8988T (cell line): ENCODE measurements around the gene BRSK2.
"Not testable (repeated sequence)": the region's sequence is repeated elsewhere in the genome, so short reads cannot be mapped to it uniquely, and the experiment has no call there.

Source experiments
- DNase-seq: peaks from one replicate; pipeline ENCODE4 v3.0.0; 2011

BRSK2 gene

DNA sequence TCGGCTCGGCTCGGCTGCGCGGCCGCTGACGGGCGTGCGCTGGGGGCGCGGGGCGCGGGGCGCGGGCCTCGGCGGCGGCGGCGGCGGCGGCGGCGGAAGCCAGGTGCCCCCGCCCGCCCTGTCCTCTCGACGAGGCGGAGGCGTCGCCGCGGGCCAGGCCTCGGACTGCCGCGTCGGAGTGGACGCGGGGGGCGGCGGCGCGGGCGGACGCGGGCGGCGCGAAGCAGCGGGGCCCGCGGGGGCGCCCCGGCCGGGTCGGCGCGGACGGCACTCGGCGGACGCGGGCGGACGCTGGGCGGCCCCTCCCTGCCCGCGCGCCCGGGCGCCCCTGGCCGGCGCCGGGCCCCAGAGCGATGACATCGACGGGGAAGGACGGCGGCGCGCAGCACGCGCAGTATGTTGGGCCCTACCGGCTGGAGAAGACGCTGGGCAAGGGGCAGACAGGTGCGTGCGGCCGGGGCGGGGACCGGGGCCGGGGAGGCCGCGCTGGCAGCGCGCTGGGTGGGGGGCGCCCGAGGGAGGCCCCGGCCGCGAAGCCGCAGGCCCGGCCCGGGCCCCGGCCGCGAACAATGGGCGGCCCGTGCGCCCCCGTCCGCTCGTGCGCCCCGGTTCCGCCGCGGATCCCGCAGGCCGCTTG lies at the start of gene BRSK2:
Gene BRSK2, plus strand, starts transcription at position 3 of the 637 bp plus-strand sequence. Its CDS starts 351 bp downstream, at position 354.
- no peak for DNase-seq

DNA sequence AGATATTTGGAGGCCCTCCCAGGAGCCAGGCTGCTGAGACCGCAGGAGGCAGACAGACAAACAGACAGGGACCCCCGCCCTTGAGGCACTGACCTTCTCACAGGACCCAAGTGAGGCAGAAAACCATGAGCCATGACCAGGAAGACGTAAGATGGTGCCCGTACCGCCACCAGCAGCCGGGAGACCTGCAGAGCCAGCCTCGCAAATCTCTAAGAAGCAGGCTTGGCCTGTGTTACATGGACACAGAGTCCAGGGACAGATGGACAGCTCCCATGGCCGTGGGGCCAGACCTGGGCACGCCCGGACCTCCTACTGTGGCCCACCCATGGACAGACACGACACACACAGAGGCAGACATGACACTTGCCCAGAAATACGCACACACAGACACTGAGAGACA lies 49.6 kb upstream of the BRSK2 start:
- DNase-seq, result no peak

DNA sequence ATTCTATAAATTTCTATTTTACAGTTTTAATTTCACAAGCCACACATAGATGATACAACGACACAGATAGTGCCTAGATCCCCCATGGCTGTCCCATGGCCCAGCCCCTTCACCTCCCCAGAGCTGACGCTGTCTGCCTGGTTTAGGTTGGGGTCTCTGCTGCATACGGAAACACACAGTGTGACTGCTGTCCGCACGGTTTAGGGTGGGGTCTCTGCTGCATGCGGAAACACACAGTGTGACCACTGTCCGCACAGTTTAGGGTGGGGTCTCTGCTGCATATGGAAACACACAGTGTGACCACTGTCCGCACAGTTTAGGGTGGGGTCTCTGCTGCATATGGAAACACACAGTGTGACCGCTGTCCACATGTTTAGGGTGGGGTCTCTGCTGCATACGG lies 48.5 kb upstream of the BRSK2 start:
- not testable (repeated sequence) for DNase-seq

DNA sequence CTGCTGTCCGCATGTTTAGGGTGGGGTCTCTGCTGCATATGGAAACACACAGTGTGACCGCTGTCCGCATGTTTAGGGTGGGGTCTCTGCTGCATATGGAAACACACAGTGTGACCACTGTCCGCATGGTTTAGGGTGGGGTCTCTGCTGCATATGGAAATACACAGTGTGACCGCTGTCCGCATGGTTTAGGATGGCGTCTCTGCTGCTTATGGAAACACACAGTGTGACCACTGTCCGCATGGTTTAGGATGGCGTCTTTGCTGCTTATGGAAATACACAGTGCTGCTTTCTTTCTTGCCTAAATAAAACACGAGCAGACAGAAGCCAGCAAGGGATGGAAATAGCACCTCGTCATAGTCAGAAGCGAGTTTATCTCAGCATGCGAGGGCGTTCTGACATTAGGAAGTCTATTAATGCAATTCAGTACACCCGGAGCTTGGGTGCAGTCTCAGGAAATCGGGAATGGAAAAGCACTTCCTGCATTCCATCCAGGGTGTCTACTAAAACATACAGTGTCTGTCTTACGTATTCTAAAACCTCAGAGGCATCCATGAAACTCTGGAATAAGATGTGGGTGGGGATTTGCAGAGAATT lies 47.7 kb upstream of the BRSK2 start:
- no peak for DNase-seq

DNA sequence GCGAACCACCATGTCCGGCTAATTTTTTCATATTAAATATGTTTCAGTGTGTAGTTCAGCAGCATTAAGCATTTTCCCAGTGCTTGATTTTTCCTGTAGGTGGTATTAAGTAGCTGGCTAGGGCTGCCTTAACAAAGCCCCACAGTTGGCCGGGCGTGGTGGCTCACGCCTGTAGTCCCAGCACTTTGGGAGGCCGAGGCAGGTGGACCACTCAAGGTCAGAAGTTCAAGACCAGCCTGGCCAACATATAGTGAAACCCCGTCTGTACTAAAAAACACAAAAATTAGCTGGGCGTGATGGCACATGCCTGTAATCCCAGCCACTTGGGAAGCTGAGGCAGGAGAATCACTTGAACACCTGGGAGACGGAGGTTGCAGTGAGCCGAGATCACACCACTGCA lies 46.8 kb upstream of the BRSK2 start:
- no peak for DNase-seq

DNA sequence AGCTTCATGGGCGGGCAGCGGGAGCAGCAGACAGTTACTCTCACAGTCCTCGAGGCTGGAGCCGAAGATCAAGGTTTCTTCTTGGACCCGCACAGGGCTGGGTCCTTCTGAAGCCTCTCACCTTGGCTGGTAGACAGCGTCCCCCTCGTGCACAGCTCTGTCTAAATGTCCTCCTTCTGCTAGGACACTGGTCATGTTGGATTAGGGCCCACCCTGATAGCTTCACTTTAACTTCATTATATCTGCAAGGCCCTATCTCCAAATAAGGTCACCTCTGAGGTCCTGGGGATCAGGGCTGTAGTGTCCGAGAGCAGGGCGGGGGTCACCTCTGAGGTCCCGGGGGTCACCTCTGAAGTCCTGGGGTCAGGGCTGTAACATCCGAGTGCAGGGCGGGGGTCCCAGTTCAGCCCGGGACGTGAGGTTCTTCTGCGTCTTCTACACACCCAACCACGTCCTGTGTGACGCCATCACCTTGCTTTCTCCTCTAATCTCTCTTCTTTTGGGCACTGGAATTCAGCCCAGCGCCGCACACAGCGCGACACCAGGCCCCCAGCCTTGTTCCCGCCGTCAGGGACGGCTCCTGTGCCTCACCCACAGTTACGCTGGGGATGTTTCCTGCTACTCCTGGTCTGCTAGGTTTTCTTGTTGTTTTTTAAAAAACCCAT lies 46.2 kb upstream of the BRSK2 start:
- DNase-seq, result no peak

DNA sequence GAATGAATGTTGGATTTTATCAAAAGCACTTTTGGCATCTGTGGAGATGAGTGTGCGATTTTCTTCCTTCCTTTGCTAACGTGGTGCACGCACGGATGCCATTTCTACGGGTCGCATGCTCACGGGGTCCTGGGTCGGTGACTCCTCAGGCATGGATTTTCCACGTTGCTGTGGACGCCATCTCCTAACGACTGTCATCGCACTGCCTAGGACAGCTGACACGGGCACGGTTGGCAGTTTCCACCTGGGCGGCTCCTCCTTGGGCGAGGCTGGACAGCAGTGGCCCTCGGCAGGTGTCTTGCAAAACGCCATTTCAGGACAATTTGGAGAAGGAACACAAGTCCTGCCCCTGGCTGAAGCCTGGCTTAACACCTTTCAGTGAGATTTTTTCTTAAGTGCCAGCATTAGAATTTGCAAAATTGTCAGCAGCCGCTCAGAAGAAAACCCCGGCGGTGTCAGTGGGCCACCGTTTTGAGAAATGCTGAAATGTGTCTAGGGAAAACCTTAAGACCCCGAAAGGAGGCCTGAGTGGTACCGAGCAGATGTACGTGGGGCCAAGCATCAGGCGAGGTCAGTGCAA lies 45.6 kb upstream of the BRSK2 start:
- no peak for DNase-seq

DNA sequence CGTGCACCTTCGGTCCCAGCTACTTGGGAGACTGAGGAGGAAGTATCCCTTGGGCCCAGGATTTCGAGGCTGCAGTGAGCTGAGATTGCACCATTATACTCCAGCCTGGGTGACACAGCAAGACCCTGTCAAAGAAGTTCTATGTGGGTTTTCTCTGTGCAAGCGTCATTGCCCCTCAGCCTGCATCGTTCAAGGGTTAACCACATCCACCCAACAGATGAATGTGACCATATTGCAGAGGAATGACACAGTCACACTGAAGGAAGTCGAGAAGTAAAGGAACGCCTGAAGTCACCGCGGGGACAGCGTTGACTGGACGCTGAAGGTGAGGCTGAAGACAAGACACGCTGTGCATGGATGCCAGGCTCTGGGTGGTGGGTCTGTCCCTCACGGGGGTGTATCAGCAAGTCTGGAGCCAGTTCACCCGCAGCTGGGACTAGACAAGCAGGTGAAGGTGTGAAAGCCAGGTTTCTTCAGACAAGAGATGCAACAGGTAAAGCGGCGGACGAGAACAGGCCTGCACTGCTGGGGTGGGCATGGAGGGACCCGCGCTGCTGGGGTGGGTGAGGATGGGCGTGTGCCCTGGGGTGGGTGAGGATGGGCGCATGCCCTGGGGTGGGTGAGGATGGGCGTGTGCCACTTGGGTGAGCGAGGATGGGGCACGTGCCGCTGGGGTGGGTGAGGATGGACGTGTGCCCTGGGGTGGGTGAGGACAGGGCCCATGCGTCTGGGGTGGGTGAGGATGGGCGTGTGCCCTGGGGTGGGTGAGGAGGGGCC lies 43.8 kb upstream of the BRSK2 start:
- DNase-seq, result no peak

DNA sequence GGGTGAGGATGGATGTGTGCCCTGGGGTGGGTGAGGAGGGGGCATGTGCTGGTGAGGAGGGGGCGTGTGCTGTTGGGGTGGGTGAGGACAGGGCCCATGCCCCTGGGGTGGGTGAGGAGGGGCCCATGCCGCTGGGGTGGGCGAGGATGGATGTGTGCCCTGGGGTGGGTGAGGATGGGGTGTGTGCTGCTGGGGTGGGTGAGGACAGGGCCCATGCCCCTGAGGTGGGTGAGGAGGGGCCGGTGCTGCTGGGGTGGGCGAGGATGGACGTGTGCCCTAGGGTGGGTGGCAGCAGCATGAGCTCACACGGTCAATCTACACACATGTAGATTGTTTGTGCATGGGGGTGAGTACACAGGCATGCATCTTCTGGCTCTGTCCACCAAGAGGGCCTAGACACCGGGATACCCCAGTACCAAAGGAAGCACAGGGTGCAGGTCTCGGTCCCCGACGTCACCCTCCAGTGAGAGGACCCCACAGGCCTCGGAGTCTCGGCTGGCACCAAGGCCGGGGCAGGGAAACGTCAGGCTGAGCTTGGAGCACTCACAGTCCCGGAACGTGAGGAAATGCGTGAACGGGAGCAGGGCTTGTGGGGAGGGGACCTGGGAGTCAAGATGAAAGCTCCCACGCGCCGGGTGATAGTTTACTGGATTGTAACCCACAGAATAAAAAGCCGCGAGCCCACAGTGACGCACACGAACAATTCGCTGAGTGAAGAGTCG lies 42.9 kb upstream of the BRSK2 start:
- DNase-seq, result no peak

DNA sequence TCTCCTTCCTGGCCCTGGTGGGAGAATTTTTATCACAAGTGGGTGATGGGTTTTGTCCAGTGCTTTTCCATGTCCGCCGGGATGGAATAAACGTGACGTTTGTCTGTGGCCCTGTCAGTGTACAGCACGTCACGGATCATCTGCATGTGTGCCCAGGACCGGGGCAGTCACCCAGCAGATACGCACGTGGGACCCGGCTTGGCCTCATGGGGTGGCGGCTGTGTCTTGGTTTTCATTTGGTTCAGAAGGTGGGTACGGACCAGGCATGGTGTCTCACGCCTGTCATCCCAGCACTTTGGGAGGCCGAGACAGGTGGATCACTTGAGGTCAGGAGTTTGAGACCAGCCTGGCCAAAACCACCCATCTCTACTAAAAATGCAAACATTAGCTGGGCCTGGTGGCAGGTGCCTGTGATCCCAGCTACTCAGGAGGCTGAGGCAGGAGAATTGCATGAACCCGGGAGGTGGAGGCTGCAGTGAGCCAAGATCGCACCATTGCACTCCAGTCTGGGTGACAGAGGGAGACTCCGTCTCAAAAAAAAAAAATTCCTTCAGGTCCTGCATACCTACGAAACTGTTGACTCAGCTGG lies 42.2 kb upstream of the BRSK2 start:
- not testable (repeated sequence) for DNase-seq

DNA sequence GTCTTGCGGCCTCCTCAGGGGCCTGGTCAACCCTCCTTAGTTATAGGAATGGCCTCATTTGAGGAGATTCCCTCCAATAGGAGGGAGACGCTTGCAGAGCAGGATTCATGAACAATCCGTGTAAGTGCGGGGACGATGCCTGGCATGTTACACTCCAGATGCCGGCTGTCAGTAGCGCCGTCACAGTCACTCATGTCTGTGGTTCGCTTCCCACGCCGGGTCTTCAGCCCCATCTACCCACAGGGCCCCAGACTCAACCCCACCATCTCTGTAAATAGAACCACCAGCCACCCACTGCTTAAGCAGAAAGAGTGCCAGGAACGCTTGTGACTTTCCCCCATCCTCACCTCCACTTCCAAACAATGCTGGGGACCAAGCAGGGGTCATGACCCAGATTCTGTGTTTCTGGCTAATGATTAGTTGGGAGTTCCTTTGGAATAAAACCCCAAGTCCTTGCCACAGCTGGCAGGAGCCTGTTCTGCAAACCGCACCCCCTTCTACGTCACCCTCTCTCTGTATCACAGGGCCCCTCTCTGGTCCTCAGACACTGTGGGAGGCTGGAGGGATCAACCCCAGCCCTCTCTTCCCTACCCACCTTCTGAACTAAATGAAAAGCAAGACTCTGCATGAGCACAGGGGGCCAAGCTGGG lies 41.5 kb upstream of the BRSK2 start:
- no peak for DNase-seq

DNA sequence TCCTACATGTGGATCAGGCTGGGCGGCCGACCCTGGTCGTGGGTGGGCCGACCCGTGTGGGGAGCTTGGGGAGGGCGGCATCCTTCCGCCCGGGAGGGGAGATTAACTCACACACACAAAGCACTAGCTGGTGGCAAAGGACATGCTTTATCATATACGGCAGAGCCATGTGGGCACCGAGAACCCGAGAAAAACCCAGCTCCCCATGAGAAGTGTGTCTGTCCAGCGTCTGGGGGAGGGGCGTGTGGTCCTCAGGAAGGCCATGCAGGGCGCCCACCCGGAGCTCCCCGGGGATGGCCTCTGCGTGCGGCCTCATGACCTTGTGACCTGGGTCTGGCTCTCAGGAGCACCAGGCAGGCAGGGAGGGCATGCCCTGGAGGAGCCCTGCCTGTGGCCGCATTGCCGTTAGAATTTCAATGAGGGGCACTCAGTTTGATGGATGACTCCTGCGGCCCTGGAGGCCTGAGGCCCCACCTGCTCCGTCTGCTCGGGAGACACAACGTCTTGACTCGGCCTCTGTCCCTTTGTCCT lies 40.9 kb upstream of the BRSK2 start:
- no peak for DNase-seq

DNA sequence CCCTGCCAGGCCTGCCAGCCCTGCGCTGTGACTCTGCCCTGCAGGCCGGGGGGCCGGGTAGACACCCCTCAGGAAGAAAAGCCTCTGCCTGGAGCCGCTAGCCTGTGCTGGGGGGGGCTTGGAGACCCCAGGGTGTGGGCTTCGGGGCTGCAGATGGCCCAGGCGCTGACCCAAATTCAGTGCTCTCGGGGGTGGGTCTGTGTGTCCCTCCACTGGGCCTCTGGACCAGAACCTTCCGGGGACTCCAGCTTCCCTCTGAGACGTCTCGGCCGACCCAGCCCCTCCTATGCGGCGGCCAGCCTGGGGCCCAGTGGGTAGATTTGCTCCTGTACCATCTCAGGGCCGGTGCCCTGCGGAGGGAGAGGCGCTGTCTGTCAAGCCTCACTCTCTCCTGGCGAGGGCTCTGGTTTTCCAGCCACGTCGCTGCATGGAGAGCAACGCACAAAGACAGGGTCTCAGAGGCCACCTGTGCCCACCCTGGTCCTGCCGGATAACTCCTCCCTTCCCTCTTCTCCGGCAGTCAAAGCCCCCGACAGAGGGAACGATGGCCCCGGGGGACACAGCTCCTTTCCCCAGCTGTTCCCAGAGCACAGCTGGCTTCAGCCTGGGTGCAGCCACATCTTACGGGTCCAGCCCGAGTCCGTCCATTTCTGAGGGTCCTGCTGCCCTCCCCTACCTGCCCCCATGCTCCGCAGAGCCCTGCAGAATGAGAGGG lies 40.2 kb upstream of the BRSK2 start:
- DNase-seq, result no peak

DNA sequence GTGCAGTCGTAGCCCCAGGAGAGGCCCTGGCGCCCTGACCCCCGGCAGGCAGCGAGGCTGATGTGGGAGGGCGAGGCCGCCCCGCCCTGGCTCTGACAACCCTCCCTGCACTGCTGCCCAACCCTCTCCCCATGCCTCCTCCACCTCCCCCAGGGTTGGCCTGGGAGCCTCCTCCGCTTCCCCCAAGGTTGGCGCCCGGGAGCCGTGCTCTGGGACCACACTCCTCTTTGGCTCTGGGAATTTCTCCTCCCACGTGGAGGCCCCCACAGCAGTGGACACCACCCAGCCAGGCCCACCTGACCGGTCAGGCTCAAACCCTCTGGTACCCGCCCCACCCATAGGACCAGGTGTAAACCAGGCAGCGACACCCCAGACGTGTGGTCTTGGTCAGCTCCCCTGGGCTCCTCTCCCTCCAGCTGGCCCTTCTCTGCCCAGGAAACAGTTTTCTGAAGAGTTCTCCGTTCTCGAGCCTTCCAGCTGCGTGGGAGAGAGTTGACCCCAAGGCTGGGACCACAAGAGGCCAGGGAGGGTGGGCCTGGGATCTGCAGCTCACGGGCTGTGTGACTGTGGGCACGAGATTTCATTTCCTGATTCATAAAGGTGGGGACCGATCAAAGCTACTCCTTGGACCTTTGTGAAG lies 39.5 kb upstream of the BRSK2 start:
- no peak for DNase-seq

DNA sequence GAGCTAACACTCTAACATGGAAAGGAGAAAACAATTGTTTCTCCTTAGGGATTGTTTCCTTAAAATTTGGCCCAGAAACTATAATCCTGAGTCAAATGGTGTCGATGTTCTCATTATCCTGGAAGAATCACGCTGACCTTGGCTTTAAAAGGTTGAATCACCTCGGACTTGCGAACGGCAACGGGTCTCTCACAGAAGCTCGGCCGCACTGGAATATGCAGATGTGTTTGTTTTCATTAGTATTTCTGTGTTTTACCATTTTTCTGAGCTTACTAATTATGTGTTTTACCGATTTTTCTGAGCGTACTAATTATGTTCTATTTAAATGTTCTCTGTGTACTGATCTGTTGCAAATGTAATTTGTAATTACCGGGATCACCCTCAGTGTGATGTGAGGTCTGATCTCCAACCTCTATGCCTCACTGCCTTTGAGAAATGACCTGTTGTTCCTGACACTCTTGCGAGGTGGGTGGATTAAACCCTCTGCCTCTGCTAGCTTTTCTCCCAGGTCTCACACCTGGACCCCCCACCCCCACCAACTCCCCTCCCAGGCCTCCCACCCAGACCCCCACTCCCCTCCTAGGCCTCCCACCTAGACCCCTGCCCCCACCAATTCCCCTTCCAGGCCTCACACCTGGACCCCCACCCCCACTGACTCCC lies 38.3 kb upstream of the BRSK2 start:
- no peak for DNase-seq

DNA sequence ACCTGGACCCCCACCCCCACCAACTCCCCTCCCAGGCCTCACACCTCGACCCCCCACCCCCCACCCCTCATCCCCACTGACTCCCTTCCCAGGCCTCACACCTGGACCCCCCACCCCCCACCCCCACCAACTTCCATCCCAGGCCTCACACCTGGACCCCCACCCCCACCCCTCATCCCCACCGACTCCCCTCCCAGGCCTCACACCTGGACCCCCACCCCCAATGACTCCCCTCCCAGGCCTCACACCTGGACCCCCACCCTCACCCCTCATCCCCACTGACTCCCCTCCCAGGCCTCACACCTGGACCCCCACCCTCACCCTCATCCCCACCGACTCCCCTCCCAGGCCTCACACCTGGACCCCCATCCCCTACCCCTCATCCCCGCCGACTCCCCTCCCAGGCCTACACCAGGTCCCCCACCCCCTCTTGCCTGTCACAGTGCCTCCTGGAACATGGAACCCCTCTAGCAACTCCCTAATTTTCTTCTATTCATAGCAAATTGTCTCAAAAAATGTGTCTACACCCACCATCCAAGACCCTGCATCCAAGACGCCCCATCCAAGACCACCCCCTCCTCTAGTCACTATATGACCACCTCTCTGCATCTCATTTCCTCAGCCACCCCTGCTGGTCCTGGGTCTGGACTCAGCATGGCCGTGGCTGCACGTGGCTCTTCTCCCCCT lies 36.9 kb upstream of the BRSK2 start:
- DNase-seq, result no peak

DNA sequence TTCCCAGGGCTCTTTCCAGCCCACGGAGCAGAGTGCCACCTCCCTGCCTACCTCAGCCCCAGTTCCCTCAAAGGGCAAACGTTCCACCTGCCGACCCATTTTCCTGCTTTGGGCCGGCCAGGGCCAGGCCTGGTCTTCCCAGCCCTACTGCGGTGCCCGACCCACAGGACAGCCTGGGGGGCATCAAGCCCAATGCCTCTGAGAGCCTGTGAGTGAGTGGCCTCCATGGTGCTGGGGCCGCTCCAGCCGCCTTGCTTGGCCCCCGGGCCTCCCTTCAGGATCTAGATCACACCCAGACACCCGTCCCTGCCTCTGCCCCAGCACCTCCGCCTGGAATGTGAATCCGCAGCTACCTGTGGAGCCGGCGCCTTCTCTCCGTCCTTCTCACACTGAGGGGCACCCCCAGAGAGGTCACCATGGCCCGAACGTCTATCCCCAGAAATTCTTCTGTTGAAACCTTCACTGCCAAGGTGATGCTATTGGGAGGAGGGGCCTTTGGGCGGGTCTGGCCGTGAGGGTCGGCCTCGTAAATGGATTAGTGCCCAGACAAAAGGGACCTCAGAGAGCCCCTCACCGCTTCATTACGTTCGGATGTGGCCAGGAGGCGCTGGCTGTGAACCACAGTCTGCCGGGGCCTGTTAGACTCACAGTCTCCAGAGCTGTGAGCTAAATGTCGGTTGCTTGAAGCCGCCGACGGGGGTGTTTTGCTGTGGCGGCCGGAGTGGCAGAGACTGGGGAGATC lies 36.2 kb upstream of the BRSK2 start:
- DNase-seq, result no peak
